IMR-90 (cell line): ENCODE data around the gene PIR. TPM values are rescaled to one million over a fixed set of nuclear protein-coding genes. Genes with fewer than 3 reads are reported as not detected.

ENCODE experiments used
- ATAC-seq: fragments of 200-7000 bp; cut with Tn5 transposase; 2 replicates; pipeline ENCODE4 v1.9.1; 2020; ENCODE audit warnings: low read depth, mild to moderate bottlenecking, moderate library complexity
- BruUV-seq: library from RNA; stranded (reverse); fragments of 400-500 nt; replicated peaks from 2 replicates; lab custom pipeline; 2021; lab: Mats Ljungman, UMichigan
- CTCF ChIA-PET: fragments of 300-600 bp; formaldehyde crosslinking; extraction: SDS; loops from one replicate; lab custom pipeline; 2021; ENCODE audit warnings: antibody characterized with exemption; lab: Yijun Ruan, JAX
- POLR2A ChIA-PET: fragments of 300-600 bp; sonication (Branson Sonifier 250); formaldehyde crosslinking; loops from one replicate; lab custom pipeline; 2022; ENCODE audit warnings: antibody characterized with exemption; ENCODE audit not compliant: unreplicated experiment; lab: Charles Lee
- DNase-seq: peaks from one replicate; pipeline ENCODE4 v3.0.0; 2013
- H2AFZ ChIP-seq: replicated peaks from 2 replicates; pipeline ENCODE3; 2013; ENCODE audit warnings: low read length, mild to moderate bottlenecking; ENCODE audit not compliant: poor library complexity
- H2AK5ac ChIP-seq: 2 replicates; pipeline ENCODE4 v1.6.1; 2013; ENCODE audit warnings: low read depth, low read length, inconsistent platforms
- H2AK9ac ChIP-seq: replicated peaks from 2 replicates; pipeline ENCODE3; 2013; ENCODE audit warnings: mild to moderate bottlenecking, low read depth, low read length, moderate library complexity; ENCODE audit not compliant: poor library complexity
- H2BK120ac ChIP-seq: 2 replicates; pipeline ENCODE4 v1.6.1; 2013; ENCODE audit warnings: low read depth, low read length, inconsistent platforms
- H2BK15ac ChIP-seq: 3 replicates; pipeline ENCODE4 v1.6.1; 2013; ENCODE audit warnings: low read depth, low read length, inconsistent platforms
- H2BK20ac ChIP-seq: 2 replicates; pipeline ENCODE4 v1.6.1; 2013; ENCODE audit warnings: low read depth, mild to moderate bottlenecking, inconsistent platforms, low read length, moderate library complexity
- H2BK5ac ChIP-seq: 2 replicates; pipeline ENCODE4 v1.6.1; 2013; ENCODE audit warnings: mild to moderate bottlenecking, low read depth, low read length, inconsistent platforms; ENCODE audit not compliant: poor library complexity, severe bottlenecking
- H3K14ac ChIP-seq: replicated peaks from 2 replicates; pipeline ENCODE4 v1.6.1; 2013; ENCODE audit warnings: low read depth, low read length, inconsistent platforms
- H3K18ac ChIP-seq: 2 replicates; pipeline ENCODE4 v1.6.1; 2013; ENCODE audit warnings: low read depth, low read length, control low read depth
- H3K23ac ChIP-seq: 2 replicates; pipeline ENCODE4 v1.6.1; 2013; ENCODE audit warnings: low read depth, low read length, inconsistent platforms
- H3K27ac ChIP-seq: 2 replicates; pipeline ENCODE4 v1.5.1; 2013; ENCODE audit warnings: mild to moderate bottlenecking, control low read depth, low read length; ENCODE audit not compliant: insufficient read depth
- H3K27me3 ChIP-seq: 2 replicates; pipeline ENCODE4 v1.6.1; 2013; ENCODE audit warnings: low read length; ENCODE audit not compliant: control insufficient read depth, insufficient read depth
- H3K36me3 ChIP-seq: 2 replicates; pipeline ENCODE4 v1.6.1; 2013; ENCODE audit warnings: low read length, mixed read lengths; ENCODE audit not compliant: control insufficient read depth, insufficient read depth
- H3K4ac ChIP-seq: 2 replicates; pipeline ENCODE4 v1.6.1; 2013; ENCODE audit warnings: low read depth, low read length, inconsistent platforms
- H3K4me1 ChIP-seq: 2 replicates; pipeline ENCODE4 v1.6.1; 2013; ENCODE audit warnings: low read length, mixed read lengths; ENCODE audit not compliant: control insufficient read depth, insufficient read depth
- H3K4me2 ChIP-seq: 2 replicates; pipeline ENCODE4 v1.6.1; 2013; ENCODE audit warnings: low read depth, mild to moderate bottlenecking, control low read depth, low read length, moderate library complexity
- H3K4me3 ChIP-seq: 2 replicates; pipeline ENCODE4 v1.5.1; 2013; ENCODE audit warnings: low read depth, mild to moderate bottlenecking, control low read depth, low read length, moderate library complexity; ENCODE audit not compliant: insufficient read depth
- H3K56ac ChIP-seq: 2 replicates; pipeline ENCODE4 v1.6.1; 2013; ENCODE audit warnings: low read length, inconsistent platforms; ENCODE audit not compliant: insufficient read depth; ENCODE audit errors: extremely low read depth
- H3K79me1 ChIP-seq, 2 experiments: 2 replicates each; pipeline ENCODE4 v1.6.1; 2013; ENCODE audit warnings: low read length in 2 of 2, inconsistent platforms in 1 of 2, low read depth in 1 of 2
- H3K9ac ChIP-seq: 2 replicates; pipeline ENCODE4 v1.6.1; 2013; ENCODE audit warnings: low read depth, low read length, control low read depth
- H3K9me1 ChIP-seq: 2 replicates; pipeline ENCODE4 v1.6.1; 2013; ENCODE audit warnings: low read length, inconsistent platforms; ENCODE audit not compliant: insufficient read depth
- H3K9me3 ChIP-seq: 2 replicates; pipeline ENCODE4 v1.6.1; 2013; ENCODE audit warnings: low read length; ENCODE audit not compliant: control insufficient read depth, insufficient read depth
- H4K20me1 ChIP-seq: 2 replicates; pipeline ENCODE4 v1.6.1; 2013; ENCODE audit warnings: low read length, inconsistent platforms; ENCODE audit not compliant: insufficient read depth
- H4K5ac ChIP-seq: 2 replicates; pipeline ENCODE4 v1.6.1; 2013; ENCODE audit warnings: mild to moderate bottlenecking, low read depth, low read length, control low read depth
- H4K8ac ChIP-seq, 2 experiments: 2 replicates each; pipeline ENCODE4 v1.6.1; 2013; ENCODE audit warnings: low read depth in 2 of 2, low read length in 2 of 2, control low read depth in 1 of 2, inconsistent platforms in 1 of 2
- H4K91ac ChIP-seq: 2 replicates; pipeline ENCODE4 v1.6.1; 2013; ENCODE audit warnings: low read depth, low read length, inconsistent platforms; ENCODE audit not compliant: insufficient read depth
- BHLHE40 ChIP-seq: fragments of 150-350 bp; IDR thresholded peaks from 2 replicates; pipeline ENCODE4 v1.6.1; 2016; ENCODE audit warnings: mild to moderate bottlenecking, low read depth, low read length
- CEBPB ChIP-seq: IDR thresholded peaks from 2 replicates; pipeline ENCODE4 v1.6.1; 2012; ENCODE audit warnings: low read depth, low read length, improper control_type of control experiment
- CHD1 ChIP-seq: IDR thresholded peaks from 2 replicates; pipeline ENCODE4 v1.6.1; 2012; ENCODE audit warnings: low read depth, low read length, improper control_type of control experiment
- CTCF ChIP-seq: conservative IDR thresholded peaks from 2 replicates; pipeline ENCODE4 v1.5.1; 2012; ENCODE audit warnings: mild to moderate bottlenecking, low read depth, low read length, improper control_type of control experiment
- FOS ChIP-seq: fragments of 150-350 bp; IDR thresholded peaks from 2 replicates; pipeline ENCODE4 v1.6.1; 2016; ENCODE audit warnings: low read depth, low read length
- MAFK ChIP-seq: IDR thresholded peaks from 2 replicates; pipeline ENCODE4 v1.6.1; 2012; ENCODE audit warnings: low read depth, low read length, improper control_type of control experiment
- MAZ ChIP-seq: IDR thresholded peaks from 2 replicates; pipeline ENCODE4 v1.6.1; 2012; ENCODE audit warnings: low read depth, mild to moderate bottlenecking, low read length, improper control_type of control experiment, moderate library complexity, borderline replicate concordance
- MXI1 ChIP-seq: IDR thresholded peaks from 2 replicates; pipeline ENCODE4 v1.6.1; 2012; ENCODE audit warnings: low read depth, mild to moderate bottlenecking, low read length, moderate library complexity, borderline replicate concordance
- NFE2L2 ChIP-seq: fragments of 150-350 bp; IDR thresholded peaks from 2 replicates; pipeline ENCODE4 v1.6.1; 2016; ENCODE audit warnings: low read depth, mild to moderate bottlenecking, low read length
- POLR2A ChIP-seq: IDR thresholded peaks from 2 replicates; pipeline ENCODE4 v1.6.1; 2012; ENCODE audit warnings: mild to moderate bottlenecking, low read depth, low read length
- RAD21 ChIP-seq: IDR thresholded peaks from 2 replicates; pipeline ENCODE4 v1.6.1; 2012; ENCODE audit warnings: low read length, improper control_type of control experiment
- RCOR1 ChIP-seq: IDR thresholded peaks from 2 replicates; pipeline ENCODE4 v1.6.1; 2012; ENCODE audit warnings: mild to moderate bottlenecking, low read length, improper control_type of control experiment; ENCODE audit not compliant: insufficient replicate concordance
- RFX5 ChIP-seq: IDR thresholded peaks from 2 replicates; pipeline ENCODE4 v1.8.0; 2012; ENCODE audit warnings: low read depth, mild to moderate bottlenecking, low read length, moderate library complexity
- SMC3 ChIP-seq: fragments of 150-350 bp; IDR thresholded peaks from 2 replicates; pipeline ENCODE4 v1.6.1; 2016; ENCODE audit warnings: low read depth, mild to moderate bottlenecking, antibody characterized with exemption, low read length, moderate library complexity
- USF2 ChIP-seq: fragments of 150-350 bp; IDR thresholded peaks from 2 replicates; pipeline ENCODE4 v1.6.1; 2017; ENCODE audit warnings: mild to moderate bottlenecking, antibody characterized with exemption, low read length, low read depth
- dilution Hi-C: fragments of 300-500 bp; cut with HindIII; formaldehyde crosslinking; loops from one replicate; pipeline ENCODE4 v1.14.3; 2018; ENCODE audit warnings: low sequenced_read_pairs; ENCODE audit not compliant: unreplicated experiment
- in situ Hi-C: fragments of 300-500 bp; cut with MboI; formaldehyde crosslinking; loops from 3 replicates; pipeline ENCODE4 v1.14.3; 2019; ENCODE audit warnings: low sequenced_read_pairs, inconsistent platforms, mixed read lengths
- intact Hi-C: fragments of 100-400 bp; cut with micrococcal nuclease; formaldehyde crosslinking; loops from 2 replicates; pipeline ENCODE4 v1.10.0; 2022
- polyA plus RNA-seq, 3 experiments: library from polyadenylated mRNA; depleted of rRNA; stranded (reverse); fragments of >200 nt; gene quantifications; 2 replicates each; pipeline ENCODE4 v1.2.3, GENCODE V29; 2012; ENCODE audit warnings: low replicate concordance in 1 of 3
- total RNA-seq: library from RNA; depleted of rRNA; stranded (reverse); fragments of >200 nt; gene quantifications from 2 replicates; pipeline ENCODE4 v1.2.3, GENCODE V29; 2012
- TF ChIP-seq, protein P1 (sequence below): fragments of 150-350 bp; IDR thresholded peaks from 2 replicates; pipeline ENCODE4 v1.6.1; 2016; ENCODE audit warnings: low read depth, mild to moderate bottlenecking, low read length, moderate library complexity, borderline replicate concordance

The PIR gene
- total and polyA plus RNA-seq, 2 of the 4 experiments (the other 2 are of a cell fraction): 5.7 to 8.7 TPM

GRCh38 chrX:15529165-15529564, 36.0 kb upstream of the PIR start:
- Histone ChIP-seq H4K91ac (no peak overlapping the region), H3K14ac (no peak overlapping the region), H2BK5ac (no peak overlapping the region), H3K27ac (no peak overlapping the region), H3K9me3 (no peaks in the 10 kb centered on the region), H3K9ac (no peak overlapping the region), H3K9me1 (no peaks in the 10 kb centered on the region), H2BK15ac (no peak overlapping the region), H2AK9ac (no peak overlapping the region), H2AFZ (no peak overlapping the region), H4K20me1 (no peaks in the 10 kb centered on the region), H3K23ac (no peak overlapping the region), H2BK120ac (no peak overlapping the region), H3K4me3 (no peak overlapping the region), H4K8ac (no peak overlapping the region), H3K36me3 (no peaks in the 10 kb centered on the region), H3K27me3 (peaks cover 3% of the 10 kb centered on the region; the same call in 1 of the 2 replicates), H3K18ac (no peak overlapping the region), H3K4me1 (no peaks in the 10 kb centered on the region), H2BK20ac (no peak overlapping the region), H3K79me1 (no peaks in the 10 kb centered on the region), H4K5ac (no peak overlapping the region), H3K4me2 (no peak overlapping the region), H3K4ac (no peak overlapping the region), H3K56ac (no peak overlapping the region), H2AK5ac (no peak overlapping the region)
- ChIA-PET POLR2A (no interaction called here), CTCF (no interaction called here)
- DNase-seq (no peak), ATAC-seq (no peak)
- intact Hi-C loops (no loop called here), dilution Hi-C loops (no loop called here), in situ Hi-C loops (no loop called here)
- TF ChIP-seq BHLHE40 (no peak), MXI1 (no peak), CEBPB (no peak), MAZ (no peak), FOS (no peak), USF2 (no peak), CTCF (no peak), SMC3 (no peak), CHD1 (no peak), POLR2A (no peak), NFE2L2 (no peak), RAD21 (no peak), MAFK (no peak), RFX5 (no peak), RCOR1 (no peak)
- TF ChIP-seq, protein P1, sequence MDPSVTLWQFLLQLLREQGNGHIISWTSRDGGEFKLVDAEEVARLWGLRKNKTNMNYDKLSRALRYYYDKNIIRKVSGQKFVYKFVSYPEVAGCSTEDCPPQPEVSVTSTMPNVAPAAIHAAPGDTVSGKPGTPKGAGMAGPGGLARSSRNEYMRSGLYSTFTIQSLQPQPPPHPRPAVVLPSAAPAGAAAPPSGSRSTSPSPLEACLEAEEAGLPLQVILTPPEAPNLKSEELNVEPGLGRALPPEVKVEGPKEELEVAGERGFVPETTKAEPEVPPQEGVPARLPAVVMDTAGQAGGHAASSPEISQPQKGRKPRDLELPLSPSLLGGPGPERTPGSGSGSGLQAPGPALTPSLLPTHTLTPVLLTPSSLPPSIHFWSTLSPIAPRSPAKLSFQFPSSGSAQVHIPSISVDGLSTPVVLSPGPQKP: no peak
- BruUV-seq: no TSS peak
